NCI-H1930 (cell line): ENCODE results near the gene TMCC1.
A peak's percentile ranks its signal among the peaks of the same experiment; 100 is the strongest.
"Not testable (repeated sequence)": the region's sequence is repeated elsewhere in the genome, so short reads cannot be mapped to it uniquely, and the experiment has no call there.

Experiments
- DNase-seq, 2 experiments: peaks; one replicate each; lab custom pipeline; 2025; lab: John Stamatoyannopoulos, UW

The TMCC1 gene

DNA sequence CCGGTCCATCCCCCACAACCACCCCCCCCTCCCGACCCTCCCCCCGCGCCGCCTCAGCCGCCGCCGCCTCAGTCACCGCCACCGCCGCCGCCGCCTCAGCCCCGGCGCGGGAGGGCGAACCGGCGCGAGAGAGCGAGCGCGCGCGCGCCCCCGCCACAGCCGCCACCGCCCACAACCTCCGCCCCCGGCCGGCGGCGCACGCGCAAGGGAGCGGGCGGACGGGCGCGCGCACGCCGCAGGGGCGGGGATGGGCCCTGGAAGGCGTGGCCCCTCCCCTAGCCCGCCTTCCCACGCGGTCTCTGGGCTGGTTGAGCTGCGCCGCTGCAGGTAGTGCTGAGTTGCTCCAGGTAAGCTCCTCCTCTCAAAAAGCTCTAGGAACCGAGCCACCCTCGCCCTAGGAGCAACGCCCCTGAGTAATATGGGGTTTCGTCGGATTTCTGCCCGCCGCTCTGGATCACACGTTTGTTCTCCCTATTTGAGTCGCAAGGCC lies at the start of gene TMCC1:
Gene TMCC1 (minus strand): TSS at position 131 of the 490 bp plus-strand sequence.
- DNase-seq = peak; percentile 83 to 93

DNA sequence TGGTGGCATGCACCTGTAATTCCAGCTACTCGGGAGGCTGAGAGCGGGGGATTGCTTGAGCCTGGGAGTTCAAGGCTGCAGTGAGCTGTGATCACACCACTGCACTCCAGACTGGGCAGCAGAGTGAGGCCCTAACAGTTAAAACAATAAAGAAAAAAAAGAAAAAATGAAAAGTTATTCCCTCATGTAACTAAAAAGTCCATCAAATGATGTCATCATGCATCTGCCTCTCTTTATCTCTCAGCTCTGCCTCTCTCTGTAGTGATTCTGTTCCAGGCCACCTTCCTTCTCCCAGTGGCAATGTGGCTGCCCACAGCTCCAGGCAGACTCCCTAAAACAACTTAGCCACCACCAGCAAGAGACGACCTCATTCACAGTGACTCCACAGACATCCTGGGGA lies 49.5 kb upstream of the TMCC1 start:
- no peak for DNase-seq

DNA sequence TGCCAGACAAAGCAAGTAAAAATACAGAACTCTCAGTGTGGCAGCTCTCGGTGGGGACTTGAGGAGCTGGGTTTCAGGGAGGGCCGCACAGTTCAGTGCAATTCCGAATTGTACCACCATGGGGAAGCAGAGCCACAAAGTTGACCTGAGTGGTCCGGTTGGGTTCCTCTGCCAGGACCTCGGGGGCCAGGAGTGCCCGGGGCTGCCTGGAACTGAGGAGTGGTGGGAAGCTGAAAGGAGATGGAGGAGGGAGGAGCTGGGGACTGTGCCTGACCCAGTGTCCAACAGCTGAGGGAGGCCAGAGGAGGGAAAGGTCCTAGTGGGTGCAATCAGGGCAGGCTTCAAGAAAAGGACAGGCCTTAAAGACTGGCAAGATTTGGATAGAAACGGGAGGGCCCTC lies 48.8 kb upstream of the TMCC1 start:
- DNase-seq = peak; percentile 12 to 23

GRCh38 chr3:129940086-129940485 lies 46.6 kb upstream of the TMCC1 start:
- no peak for DNase-seq

GRCh38 chr3:129938140-129938930 lies 44.8 kb upstream of the TMCC1 start:
- DNase-seq = no peak

DNA sequence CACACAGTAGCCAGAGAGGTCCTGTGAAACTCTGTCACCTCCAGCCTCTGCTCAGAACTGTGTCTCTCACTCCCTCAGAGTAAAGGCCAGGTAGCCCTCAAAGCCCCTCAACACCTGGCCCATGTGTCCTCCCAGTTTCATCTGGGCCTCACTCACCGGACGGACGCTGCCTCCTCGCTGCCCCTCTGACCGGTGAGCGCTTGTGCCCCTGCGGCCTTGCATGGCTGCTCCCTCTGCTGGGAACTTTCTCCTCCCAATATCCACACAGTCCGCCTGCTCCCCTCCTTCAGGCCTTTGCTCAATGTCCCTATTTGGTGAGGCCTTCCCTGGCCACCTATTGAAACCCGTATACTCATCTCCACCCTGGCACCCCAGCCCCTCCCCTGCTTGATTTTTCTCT lies 44.2 kb upstream of the TMCC1 start:
- no peak for DNase-seq

DNA sequence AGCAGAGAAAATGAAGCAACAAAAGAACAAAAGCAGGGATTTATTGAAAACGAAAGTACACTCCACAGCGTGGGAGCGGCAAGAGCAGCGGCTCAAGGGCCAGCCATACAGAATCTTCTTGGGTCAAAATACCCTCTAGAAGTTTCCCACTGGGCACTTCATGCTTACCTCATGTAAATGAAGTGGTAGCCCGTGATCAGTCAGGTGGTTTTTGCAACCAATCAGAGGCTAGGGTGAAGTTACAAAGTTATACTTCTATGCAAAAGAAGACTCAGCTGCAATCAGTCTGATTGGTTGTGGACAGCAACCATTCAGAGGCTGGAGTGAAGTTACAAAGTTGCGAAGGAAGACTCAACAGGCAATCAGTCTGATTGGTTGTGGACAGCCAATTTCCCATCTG lies 43.2 kb upstream of the TMCC1 start:
- DNase-seq = no peak

- DNase-seq = peak in 1 of 2 experiments; percentile 8
These were observed 41.0 kb upstream of the TMCC1 start for GRCh38 chr3:129934234-129935123.

DNA sequence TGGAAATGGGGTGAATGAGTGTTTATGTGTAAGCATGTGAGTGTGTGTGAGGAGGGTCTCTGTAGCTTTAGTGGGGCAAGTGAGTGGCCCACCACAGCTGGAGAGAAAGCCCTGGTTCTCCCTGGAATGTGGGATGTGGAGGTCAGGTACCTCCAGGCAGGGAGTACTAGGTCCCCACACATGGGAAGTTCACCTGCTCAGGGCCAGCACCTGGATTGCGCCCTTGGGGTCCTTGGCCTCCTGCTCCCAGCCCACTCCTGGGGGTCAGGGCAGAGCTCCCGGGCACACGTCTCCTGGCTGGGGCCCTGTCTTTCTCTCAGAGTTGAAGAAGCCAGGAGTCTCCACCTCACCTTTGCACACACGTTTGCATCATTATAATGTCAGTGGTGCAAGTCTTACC lies 40.0 kb upstream of the TMCC1 start:
- no peak for DNase-seq

GRCh38 chr3:129929383-129929782 lies 35.9 kb upstream of the TMCC1 start:
- DNase-seq = no peak

DNA sequence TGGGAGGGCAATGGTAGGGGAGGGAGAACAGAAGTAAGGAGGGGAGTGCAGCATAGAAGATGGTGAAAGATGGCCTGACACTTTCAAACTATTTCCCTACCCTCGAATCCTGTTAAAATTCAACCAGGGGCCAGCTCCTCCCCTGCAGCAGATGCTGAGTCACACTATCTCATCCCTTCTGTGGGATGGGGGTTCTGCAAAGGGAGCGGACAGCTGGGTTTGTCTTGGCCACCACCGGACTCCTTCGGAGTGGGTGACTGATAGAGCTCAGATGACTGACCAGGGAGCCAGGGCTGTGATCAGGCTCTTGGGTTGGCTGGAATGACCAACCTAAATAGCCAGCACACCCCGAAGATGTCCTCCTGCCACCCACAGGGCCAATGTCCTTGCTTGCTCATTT lies 33.6 kb upstream of the TMCC1 start:
- DNase-seq = no peak

- no peak for DNase-seq
These were observed 26.3 kb upstream of the TMCC1 start for GRCh38 chr3:129919806-129920205.

DNA sequence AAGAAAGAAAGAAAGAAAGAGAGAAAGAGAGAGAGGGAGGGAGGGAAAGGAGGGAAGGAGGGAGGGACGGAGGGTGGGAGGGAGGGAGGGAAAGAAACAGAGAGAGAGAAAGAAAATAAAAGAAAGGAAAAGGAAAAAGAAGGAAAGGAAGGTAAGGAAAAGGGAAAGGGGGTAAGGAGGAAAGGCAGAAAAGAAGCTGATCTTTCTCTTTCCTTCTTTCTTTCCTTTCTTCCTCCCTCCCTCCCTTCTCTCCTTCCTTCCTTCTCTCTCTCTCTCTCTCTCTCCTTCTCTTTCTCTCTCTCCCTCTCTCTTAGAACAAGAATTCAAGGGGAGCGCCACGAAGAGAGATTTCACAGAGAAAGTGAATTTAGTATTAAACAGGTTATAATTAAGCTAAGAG lies 25.8 kb upstream of the TMCC1 start:
- no peak for DNase-seq

GRCh38 chr3:129918461-129918860 lies 24.9 kb upstream of the TMCC1 start:
- DNase-seq = no peak

DNA sequence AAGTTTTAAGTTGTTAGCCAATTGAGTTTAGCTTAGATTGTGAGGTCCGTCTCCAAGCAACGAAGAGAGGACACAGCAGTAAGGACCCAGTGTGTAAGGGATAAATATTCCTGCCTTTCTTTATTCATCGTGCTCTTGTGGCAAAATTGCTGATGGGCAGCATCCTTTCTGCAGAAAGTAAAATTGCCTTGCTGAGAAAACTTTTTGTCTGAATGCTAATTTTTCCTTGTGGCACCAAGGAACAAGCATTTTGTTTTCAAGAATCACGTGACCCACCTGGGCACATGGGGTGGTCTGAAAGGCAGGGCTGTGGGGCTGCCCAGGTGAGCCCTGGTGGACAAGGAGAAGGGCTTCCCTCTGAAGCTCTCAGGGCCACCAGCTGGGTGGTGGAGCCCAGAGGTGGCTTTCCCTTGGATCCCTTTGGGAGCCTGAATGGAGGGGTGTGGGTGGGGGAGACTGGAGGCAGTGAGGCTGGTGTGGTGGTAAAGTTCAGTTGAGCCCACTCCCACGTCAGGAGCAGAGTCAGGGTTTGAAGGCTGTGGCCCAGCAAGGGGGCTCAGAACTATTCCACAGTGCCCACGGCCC lies 24.0 kb upstream of the TMCC1 start:
- no peak for DNase-seq

DNA sequence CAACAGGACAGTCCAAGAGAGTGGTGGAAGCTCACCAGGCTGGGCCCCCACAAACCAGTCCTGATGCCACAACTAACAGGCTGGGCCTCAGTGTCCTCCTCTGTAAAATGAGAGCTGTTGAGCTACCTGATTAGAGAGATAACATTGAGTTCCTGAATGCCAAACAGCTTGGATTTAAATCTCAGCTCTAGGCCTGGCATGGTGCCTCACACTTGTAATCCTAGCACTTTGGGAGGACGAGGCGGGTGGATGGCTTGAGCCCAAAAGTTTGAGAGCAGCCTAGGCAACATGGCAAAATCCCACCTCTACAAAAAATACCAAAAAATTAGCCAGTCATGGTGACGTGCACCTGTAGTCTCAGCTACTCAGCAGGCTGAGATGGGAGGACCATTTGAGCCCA lies 20.1 kb upstream of the TMCC1 start:
- DNase-seq = no peak

GRCh38 chr3:129911261-129911861 lies 17.9 kb upstream of the TMCC1 start:
- no peak for DNase-seq

DNA sequence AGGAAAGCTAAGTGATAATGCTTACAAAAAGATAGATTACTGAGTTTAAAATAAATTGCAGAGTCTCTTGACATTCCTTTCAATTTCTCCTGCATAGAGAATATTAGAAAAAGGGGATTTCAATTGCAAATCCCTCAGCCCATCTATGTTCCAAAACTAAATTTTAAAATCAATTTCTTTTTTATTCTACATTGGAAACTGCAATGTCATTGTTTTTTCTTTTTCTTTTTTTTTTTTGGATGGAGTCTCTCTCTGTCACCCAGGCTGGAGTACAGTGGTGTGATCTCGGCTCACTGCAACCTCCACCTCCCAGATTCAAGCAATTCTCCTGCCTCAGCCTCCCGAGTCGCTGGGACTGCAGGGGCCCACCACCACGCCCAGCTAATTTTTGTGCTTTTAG lies 15.7 kb upstream of the TMCC1 start:
- DNase-seq = not testable (repeated sequence)

DNA sequence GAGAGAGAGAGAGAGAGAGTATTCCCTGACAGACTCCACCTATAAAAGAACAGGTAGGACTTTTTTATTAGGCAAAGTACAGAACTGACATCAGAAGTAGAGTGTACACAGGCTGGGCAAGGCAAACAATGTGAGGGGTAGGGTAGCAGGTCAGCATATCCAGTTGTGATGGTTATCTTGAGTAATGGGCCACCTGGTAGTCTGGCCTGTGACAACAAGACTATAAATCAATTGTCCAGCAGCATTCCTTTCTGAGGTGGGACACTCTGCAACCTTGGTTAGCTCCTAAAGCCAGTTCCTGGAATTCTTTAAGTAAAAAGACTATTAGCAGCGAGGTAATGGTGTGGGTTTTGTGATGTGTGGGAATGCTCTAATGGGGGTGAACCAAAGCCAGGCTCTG lies 14.9 kb upstream of the TMCC1 start:
- DNase-seq = no peak

- DNase-seq = not testable (repeated sequence)
These were observed 7.8 kb upstream of the TMCC1 start for GRCh38 chr3:129901272-129901671.

GRCh38 chr3:129897026-129897425 lies 3.5 kb upstream of the TMCC1 start:
- no peak for DNase-seq
